HG03097 (cell line): ENCODE measurements around the gene ADORA2B.
"Not testable (repeated sequence)": the region's sequence is repeated elsewhere in the genome, so short reads cannot be mapped to it uniquely, and the experiment has no call there.

ENCODE experiments used
- ATAC-seq: cut with Tn5 transposase; IDR thresholded peaks from one replicate; pipeline ENCODE4 v1.9.1; 2021; ENCODE audit not compliant: unreplicated experiment, low FRiP score

The ADORA2B gene

DNA sequence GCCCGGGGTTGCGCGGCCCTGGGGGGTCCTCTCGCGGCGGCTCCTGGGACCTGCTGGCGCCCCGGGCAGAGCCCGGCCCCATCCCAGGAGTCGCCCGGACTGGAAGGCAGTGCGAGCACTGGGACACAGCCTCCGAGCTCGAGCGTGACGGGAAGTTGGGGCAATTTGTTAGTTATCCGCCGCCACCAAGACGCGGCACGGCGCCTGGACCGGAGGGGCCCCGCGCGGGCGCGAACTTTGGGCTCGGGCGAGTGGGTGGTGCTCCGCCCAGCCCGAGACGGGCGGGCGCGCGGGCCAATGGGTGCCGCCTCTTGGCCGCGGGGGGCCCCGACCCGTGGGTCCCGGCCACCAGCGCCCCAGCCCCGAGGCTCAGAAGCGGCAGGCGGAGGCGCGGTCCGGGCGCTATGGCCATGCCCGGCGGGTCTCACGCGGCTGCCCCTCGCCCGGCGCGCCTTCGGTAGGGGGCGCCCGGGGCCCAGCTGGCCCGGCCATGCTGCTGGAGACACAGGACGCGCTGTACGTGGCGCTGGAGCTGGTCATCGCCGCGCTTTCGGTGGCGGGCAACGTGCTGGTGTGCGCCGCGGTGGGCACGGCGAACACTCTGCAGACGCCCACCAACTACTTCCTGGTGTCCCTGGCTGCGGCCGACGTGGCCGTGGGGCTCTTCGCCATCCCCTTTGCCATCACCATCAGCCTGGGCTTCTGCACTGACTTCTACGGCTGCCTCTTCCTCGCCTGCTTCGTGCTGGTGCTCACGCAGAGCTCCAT, at the start of gene ADORA2B:
Gene ADORA2B (plus strand): TSS at position 372 of the 768 bp plus-strand sequence. CDS start 119 bp downstream, at position 491.
- no peak for ATAC-seq

DNA sequence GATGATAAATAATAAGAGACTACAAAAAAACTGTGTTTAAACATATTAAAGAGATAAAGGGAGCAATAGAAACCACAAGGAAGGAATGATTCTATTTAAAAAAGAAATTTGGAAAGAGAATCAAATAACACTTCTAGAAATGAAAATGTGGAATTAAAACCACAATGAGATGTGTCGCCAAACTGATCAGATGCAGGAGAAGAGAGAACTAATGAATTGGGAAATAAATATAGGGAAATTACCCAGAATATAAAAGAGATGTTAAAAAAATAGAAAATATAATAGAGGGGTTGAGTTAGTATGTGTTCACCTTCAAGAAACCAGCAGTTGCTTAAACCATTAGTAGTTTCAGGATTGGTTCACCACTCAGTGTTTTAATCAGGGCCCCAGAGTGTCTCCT, 48.7 kb upstream of the ADORA2B start:
- ATAC-seq = no peak

DNA sequence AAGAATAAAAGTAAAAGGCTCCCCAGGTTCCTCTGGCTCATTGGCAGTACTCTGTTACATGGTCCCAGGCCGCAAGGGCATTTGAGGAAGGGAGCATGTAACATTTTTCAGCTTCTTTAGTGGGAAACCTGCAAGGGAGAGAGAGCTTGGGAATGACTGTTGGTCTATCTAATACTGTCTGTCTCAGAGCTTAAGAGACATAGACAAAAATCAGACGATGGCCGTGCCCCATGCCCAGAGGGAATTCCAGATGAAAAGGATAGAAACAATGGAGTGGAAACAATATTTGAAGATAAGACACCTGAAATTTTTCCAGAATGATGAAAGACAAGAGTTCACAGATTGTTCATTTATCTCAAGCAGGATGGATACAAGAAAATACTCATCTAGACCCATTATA, 48.1 kb upstream of the ADORA2B start:
- no peak for ATAC-seq

DNA sequence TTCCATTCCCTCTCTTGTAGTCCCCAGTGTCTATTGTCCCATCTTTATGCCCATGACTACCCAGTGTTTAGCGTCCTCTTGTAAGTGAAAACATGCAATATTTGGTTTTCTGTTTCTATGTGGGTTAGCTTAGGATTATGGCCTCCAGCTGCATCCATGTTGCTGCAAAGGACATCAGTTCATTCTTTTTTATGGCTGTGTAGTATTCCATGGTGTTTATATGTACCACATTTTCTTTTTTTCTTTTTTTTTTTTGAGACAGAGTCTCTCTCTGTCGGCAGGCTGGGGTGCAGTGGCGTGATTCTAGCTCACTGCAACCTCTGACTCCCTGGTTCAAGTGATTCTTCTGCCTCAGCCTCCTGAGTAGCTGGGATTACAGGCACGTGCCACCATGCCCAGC, 45.3 kb upstream of the ADORA2B start:
- ATAC-seq = not testable (repeated sequence)

DNA sequence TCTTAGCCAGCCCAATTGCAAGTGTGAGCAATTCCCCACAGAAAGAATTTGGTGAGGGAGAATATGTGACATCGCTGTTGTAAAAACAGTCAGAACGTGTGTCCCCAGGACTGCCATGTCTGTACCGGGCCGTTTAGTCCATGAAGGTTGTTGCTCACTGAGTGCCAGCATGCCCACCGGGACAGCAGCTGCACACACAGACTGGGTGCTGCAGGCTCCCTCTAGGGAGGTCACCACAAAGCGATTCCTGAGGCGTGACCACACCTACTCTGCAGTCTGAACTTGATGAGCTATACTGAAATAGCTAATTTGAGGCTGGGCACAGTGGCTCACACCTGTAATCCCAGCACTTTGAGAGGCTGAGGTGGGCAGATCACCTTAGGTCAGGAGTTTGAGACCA, 44.1 kb upstream of the ADORA2B start:
- ATAC-seq = no peak

DNA sequence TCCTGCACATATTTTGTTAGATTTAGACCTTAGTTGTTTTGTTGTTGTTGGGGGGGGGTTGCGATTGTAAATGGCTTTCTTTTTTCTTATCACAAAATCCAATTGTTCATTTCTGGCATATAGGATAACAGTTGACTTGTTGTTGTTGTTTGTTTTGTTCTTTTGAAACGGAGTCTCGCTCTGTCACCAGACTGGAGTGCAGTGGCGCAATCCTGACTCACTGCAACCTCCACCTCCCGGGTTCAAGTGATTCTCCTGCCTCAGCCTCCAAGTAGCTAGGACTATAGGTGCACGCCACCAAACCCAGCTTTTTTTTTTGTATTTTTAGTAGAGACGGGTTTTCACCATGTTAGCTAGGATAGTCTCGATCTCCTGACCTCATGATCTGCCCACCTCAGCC, 39.7 kb upstream of the ADORA2B start:
- ATAC-seq = not testable (repeated sequence)

DNA sequence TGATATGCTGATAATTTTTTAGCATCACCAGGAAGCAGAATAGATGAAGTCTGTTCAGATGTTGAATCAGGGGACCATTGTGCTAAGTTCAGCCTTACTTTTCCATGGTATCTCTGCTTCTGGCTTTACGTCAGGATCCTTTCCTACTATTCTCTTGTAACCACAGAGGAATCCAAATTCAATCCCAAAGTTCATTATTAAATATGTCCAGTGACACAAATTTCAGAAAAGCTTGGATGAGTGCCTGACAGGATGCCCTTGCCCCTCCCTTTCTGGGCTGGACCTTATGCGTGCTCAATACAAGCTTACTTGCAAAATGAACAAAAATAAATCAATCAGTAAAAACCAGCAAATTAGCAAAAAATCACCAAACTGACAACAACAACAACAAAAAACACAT, 37.6 kb upstream of the ADORA2B start:
- no peak for ATAC-seq

DNA sequence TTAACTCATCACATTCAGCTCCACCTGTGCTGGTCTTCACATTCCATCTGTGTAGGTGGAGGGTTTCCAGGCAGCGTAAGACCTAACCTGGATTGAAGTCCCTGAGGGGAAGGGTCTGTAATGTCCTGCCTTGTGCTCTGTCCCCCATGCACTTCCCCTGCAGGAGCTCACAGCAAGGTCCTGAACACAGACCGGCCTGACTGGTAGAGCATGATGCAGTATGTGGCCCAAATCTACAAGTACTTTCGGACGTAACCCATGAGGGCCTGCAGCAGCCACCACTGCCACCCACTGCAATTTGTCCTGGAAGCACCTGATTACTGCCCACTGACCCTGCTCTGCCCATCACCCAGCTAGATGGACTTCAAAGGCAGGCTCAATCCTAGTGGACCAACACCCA, 36.6 kb upstream of the ADORA2B start:
- no peak for ATAC-seq

DNA sequence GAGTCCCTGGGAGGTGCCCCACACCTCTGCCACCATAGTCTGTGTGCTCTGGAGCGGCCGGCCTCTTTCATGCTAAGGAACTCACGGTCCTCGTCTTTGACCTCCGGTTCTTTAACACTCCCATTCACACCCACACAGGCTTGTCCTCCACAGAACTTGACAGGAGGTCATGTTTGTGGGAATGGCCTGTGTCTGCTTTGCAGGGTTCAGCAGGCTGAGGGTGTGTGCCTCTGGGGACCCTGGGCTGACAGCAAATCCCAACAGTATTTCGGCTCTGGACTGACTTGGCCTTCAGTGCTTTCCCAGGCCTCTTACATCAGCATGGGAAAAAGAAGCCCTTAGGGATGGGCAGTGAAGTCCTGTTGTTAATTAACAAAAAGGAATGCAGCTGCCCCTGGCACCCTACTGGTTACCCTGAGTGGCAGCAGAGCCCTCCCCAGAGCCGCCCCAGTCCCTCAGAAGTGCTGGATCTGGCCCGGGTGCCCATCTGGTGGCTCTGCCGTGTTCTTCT, 35.4 kb upstream of the ADORA2B start:
- ATAC-seq = no peak

DNA sequence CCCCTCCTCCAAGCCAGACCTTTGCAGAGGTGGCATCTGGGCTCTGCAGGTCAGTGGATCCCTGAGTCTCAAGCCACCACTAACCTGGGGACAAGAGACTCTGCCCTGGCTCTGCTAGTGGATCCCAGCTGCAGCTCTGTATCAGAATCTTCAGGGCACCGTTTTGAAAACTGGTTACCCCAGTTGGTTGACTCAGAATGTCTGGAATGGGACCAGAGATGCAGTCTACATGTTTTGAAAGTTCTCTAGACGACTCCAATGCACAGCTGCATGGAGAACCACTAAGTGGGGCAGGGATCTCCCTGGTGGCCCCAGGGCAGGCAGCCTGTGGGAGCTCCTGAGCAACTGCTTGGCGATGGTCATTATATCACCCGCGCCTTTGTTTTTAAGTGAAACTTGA, 34.1 kb upstream of the ADORA2B start:
- no peak for ATAC-seq

DNA sequence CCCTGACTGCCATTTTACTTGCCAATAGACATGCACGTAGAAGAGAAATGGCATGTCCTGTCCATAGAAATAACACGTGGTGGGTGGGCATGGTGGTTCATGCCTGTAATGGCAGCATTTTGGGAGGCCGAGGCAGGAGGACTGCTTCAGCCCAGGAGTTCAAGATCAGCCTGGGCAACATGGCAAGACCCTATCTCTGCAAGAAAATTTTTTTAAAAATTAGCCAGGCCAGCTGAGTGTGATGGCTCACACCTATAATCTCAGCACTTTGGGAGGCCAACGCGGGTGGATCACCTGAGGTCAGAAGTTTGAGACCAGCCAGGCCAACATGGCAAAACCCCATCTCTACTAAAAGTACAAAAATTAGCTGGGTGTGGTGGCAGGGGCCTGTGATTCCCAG, 33.2 kb upstream of the ADORA2B start:
- ATAC-seq = not testable (repeated sequence)

DNA sequence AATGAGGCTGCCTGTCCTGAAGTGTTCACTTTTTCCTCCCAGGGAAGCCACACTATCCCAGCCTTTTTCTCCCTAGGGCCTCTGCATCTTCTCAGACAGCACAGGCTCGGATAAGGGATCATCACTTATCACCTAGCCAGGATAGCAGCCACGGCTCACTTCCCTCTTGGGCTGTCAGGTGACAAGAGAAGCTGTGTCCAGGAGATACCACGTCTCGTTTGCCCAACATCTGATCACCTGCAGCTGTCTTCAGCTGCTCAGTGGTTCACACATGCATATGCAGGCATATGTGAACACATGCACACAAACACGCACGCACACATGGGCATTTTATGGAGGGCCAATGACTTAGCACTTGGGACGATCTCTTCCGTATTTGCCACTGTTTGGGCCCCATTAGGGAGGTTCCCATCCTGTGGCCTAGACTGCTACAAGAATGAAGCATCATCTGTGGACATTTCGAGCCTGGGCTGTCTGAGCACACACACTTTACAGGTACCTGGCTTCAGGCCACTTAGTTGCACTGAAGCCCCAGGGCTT, 32.4 kb upstream of the ADORA2B start:
- ATAC-seq = no peak

DNA sequence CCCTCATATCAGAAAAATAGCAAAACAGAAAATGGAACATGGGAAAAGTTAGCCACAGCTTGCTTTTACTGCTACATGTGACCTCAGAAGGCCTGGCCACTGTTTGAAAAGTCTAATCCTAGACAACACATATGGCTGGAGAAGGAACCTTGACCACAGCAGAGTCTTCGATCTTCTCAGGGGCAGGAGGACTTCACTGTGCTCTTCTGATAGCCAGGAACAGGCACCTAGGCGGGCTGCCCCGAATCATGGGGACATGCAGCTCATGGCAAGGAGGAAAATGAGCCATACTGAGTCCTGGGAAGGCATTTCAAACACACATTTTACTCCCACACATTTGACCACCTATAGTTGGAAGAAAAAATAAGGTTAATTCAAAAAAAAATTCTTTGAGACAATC, 31.1 kb upstream of the ADORA2B start:
- ATAC-seq = no peak

DNA sequence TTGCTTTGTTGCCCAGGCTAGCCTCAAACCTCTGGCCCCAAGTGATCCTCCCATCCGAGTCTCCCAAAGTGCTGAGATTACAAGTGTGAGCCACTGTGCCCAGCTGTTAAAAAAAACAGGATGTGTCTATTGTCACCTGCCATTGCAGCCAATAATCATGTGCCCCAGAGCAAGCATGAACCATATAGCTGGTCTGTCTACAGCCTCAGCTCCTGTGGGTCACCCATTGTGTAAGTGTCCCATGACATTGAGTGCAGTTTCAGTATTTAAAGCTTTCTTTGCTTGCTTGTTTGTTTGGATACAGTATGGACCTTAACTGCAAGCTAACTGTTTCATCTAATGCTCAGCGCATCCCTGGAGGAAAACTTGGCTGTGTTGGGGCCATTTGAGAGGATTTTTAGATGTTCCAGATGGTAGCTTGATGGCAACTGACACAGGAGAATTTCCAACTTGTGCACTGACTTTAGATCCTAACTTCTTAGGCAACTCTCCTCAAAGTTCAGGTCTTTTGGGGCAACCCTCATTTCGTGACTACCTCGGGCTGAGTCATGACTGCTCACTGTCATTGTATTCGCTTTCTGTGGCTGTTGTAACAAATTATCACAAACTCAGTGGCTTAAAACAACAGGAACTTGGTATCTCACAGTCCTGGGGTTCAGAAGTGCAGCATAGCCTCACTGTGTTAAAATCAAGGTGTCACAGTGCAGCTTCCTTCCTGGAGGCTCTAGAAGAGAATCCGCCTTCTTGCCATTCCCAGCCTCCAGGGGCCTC, 30.3 kb upstream of the ADORA2B start:
- ATAC-seq = no peak

DNA sequence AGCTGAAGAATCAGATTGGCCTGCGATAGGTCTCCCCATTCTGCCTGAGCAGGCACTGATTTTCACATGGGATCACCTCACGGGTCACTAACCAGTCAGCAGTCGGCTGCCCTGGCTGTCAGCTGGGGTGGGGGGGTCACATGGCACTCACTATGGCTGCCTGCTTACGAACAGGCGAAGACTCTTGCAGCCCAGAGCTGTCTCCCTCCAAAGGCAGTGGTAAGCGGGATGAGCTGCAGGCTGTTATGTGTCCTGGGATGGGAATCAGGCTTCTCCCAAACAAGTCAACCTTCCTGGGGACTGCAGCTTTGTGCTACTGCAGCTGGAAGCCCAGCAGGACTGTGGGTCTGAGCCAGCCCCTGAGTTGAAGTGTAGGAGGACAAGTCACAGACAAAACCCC, 29.0 kb upstream of the ADORA2B start:
- ATAC-seq = no peak

DNA sequence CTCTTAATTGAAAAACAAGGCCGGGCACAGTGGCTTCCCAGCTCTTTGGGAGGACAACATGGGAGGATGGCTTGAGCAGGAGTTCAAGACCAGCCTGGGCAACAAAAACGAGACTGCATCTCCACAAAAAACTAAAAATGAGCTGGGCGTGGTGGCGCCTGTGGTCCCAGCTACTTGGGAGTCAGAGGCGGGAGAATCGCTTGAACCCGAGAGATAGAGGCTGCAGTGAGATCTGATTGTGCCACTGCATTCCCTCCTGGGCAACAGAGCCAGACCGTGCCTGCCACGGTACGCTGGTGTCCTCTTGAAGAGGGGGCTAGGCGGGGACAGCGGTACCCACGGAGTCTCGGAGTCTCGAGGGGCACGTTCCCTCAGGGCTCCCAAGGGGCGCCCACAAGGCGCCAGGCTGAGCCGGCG, 27.9 kb upstream of the ADORA2B start:
- ATAC-seq = no peak

DNA sequence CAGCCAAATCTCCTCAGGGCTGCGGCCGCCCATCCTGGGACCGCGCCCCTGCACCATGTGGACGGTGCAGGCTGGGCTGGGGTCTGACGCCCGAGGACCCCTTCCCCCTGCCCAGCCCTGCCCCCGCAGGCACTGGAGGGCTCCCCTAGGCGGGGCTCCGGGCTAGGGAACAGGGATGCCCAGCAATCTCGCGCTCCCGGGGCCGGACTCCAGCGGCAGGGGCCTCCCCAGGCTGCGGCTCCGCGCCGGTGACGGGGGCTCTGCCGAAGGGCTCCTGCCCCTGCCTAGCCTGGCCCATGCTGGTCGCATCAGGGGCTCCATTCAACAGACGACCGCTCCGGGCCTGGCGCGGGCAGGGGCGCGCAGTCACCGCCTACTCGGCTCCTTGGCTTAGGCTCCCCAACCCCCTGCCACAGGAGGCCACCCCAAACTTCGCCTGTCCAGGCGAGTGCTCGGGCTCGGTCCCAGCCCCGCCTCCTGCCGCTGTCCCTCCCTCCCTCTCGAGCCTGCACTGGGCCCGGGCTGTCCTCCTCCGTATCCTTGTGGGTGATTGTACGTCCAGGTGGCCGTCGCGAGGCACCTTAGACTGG, 27.4 kb upstream of the ADORA2B start:
- no peak for ATAC-seq

DNA sequence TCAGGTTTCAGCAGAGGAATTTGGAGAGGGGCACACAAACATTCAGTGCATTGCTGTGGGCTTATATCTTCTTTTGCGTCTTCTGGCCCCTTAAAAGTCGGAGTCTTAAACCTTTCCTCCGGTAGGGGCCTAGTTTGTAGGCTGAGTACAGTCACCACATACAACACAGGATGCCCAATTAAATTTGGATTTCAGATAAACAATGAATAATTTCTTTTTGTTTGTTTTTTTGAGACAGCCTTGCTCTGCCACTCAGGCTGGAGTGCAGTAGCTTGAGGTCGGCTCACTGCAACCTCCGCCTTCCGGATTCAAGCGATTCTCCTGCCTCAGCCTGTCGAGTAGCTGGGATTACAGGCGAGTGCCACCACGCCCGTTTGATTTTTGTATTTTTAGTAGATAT, 26.7 kb upstream of the ADORA2B start:
- ATAC-seq = no peak

DNA sequence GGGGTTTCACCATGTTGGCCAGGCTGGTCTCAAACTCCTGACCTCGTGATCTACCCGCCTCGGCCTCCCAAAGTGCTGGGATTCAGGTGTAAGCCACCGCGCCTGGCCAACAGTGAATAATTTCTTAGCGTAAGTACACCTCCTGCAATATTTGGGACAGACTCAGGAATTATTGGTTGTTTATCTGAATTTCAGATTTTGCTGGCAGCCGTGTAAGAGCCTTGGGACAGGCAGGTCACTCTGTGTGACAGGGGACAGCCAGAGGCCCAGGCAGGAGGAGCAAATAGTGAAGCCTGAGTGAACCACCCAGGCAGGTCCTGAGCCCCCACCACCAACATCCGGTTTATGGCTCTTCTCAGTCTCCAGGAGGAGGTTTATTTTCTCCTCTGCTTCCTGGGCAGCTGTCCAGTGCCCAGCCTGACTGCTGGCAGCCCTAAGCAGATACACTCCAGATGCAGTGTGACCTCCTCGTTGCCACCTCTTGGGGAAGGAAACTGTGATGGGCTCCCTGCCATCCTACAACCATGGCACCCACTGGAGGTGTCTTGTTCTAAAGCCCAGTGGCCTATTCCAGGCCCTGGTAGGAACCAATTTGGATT, 26.2 kb upstream of the ADORA2B start:
- no peak for ATAC-seq

DNA sequence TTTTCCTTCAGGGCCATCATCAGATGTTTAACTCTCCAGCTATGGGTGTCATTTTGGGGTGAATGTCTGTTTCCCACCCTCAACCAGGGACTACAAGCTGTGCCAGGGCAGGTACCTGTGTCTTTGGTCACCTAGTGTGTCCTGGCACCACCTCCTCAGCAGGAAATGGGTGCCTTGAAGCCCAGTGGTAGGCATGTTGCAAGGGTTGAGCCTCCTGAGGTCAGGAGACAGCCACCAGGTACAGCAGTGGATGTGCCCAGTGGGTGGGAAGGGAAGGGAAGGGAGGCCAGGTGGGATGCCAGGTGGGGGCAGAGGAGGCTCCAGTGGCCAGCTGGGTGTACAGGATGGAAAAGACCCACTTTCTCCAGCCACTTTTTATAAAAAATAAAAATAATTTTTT, 25.5 kb upstream of the ADORA2B start:
- ATAC-seq = no peak

DNA sequence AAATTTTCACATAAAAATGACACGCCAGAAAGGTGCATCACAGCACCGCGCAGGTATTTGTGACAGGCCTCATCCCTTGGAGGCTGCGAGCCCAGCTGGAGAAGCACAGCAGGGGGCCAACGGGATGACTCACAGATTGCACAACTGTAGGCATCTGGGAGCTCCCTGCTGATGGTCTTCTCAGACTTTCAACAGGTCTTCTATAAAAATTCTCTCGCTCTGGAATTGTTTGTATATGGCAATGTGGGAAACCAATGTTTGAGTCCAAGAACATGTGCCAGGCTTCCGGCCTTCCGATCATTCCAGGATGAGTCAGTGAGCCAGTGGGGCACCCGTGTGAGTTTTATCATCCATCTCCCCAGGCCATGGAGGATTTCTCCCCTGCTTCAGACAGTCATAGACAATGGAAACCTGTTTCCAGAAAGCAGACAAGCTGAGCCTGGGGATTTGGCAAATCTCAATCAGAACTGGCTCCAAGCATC, 24.1 kb upstream of the ADORA2B start:
- no peak for ATAC-seq
